SU-DHL-6 (cell line): Measurements from ENCODE around the gene ASTN2.

Experiments used
- H2AFZ ChIP-seq: fragments of 200-600 bp; sonication (generic); 2 replicates; pipeline ENCODE4 v1.6.1; 2014; ENCODE audit warnings: low read depth, mild to moderate bottlenecking, moderate library complexity, mixed read lengths, antibody characterized with exemption, low read length; ENCODE audit not compliant: severe bottlenecking
- H3F3A ChIP-seq: fragments of 200-600 bp; shearing (Covaris generic); 2 replicates; pipeline ENCODE4 v1.6.0; 2016; ENCODE audit warnings: antibody characterized with exemption, mild to moderate bottlenecking; ENCODE audit not compliant: insufficient read depth
- H3K27ac ChIP-seq: fragments of 200-600 bp; sonication (generic); 2 replicates; pipeline ENCODE4 v1.5.1; 2016; ENCODE audit warnings: low read depth, mild to moderate bottlenecking, low read length, moderate library complexity, mixed read lengths
- H3K27me3 ChIP-seq: fragments of 200-600 bp; sonication (generic), shearing (Covaris generic); 2 replicates; pipeline ENCODE4 v1.6.0; 2014; ENCODE audit warnings: mild to moderate bottlenecking, low read length
- H3K36me3 ChIP-seq: fragments of 200-600 bp; sonication (generic); 2 replicates; pipeline ENCODE4 v1.6.1; 2014; ENCODE audit warnings: mild to moderate bottlenecking, low read length, mixed read lengths
- H3K4me2 ChIP-seq: fragments of 300-600, 200-600 bp; shearing (Covaris generic), sonication (generic); 2 replicates; pipeline ENCODE4 v1.6.0; 2014; ENCODE audit warnings: low read length, low read depth, mild to moderate bottlenecking; ENCODE audit not compliant: poor library complexity, severe bottlenecking
- H3K4me3 ChIP-seq: fragments of 200-600 bp; sonication (generic); 2 replicates; pipeline ENCODE4 v1.5.1; 2014; ENCODE audit warnings: antibody characterized with exemption, low read length, mild to moderate bottlenecking, mixed read lengths; ENCODE audit not compliant: insufficient read depth, poor library complexity, severe bottlenecking
- H3K79me2 ChIP-seq: fragments of 200-600 bp; sonication (generic); 2 replicates; pipeline ENCODE4 v1.6.1; 2014; ENCODE audit warnings: mild to moderate bottlenecking, low read length, moderate library complexity; ENCODE audit not compliant: insufficient read depth
- H3K9ac ChIP-seq: fragments of 200-600 bp; sonication (generic); 2 replicates; pipeline ENCODE4 v1.7.0; 2014; ENCODE audit warnings: mild to moderate bottlenecking, low read length
- H3K9me2 ChIP-seq: fragments of 200-600 bp; sonication (generic); replicated peaks from 2 replicates; pipeline ENCODE4 v1.6.1; 2014; ENCODE audit warnings: low read length; ENCODE audit not compliant: insufficient read depth
- H3K9me3 ChIP-seq: fragments of 200-600 bp; sonication (generic); 2 replicates; pipeline ENCODE4 v1.6.1; 2014; ENCODE audit warnings: low read length, mixed read lengths; ENCODE audit not compliant: insufficient read depth
- H4K20me1 ChIP-seq: fragments of 200-600 bp; sonication (generic); 2 replicates; pipeline ENCODE4 v1.6.1; 2014; ENCODE audit warnings: low read depth, mild to moderate bottlenecking, antibody characterized with exemption, low read length, moderate library complexity, mixed read lengths
- CTCF ChIP-seq: fragments of 200-600 bp; sonication (generic); IDR thresholded peaks from one replicate; pipeline ENCODE4 v1.5.1; 2017; ENCODE audit warnings: antibody characterized with exemption, mild to moderate bottlenecking, low read length, moderate library complexity; ENCODE audit not compliant: insufficient read depth, poor library complexity, severe bottlenecking
- EZH2phosphoT487 ChIP-seq: fragments of 200-600 bp; sonication (generic), shearing (Covaris generic); conservative IDR thresholded peaks from 2 replicates; pipeline ENCODE4 v1.6.1; 2018; ENCODE audit warnings: mild to moderate bottlenecking, antibody characterized with exemption, low read length, moderate library complexity, mixed read lengths

The ASTN2 gene

GRCh38 chr9:116873491-116873890 lies 541.4 kb downstream of the ASTN2 start:
- H3K9me2 ChIP-seq, result no peaks in the 10 kb centered on the region
- H3K27ac ChIP-seq, result no peak overlapping the region
- no peak overlapping the region for H3K9ac ChIP-seq
- no peak overlapping the region for H3K4me2 ChIP-seq
- no peak overlapping the region for H2AFZ ChIP-seq
- no peak for TF ChIP-seq EZH2phosphoT487
- no peak for TF ChIP-seq CTCF
- no peaks in the 10 kb centered on the region for H4K20me1 ChIP-seq
- H3K9me3 ChIP-seq, result peaks cover 5% of the 10 kb centered on the region; the same call in 1 of the 2 replicates
- H3K4me3 ChIP-seq, result no peak overlapping the region
- H3K79me2 ChIP-seq, result no peaks in the 10 kb centered on the region
- no peaks in the 10 kb centered on the region for H3K27me3 ChIP-seq
- H3F3A ChIP-seq, result no peaks in the 10 kb centered on the region
- H3K36me3 ChIP-seq, result no peaks in the 10 kb centered on the region

GRCh38 chr9:116870566-116870965 lies 544.3 kb downstream of the ASTN2 start:
- no peaks in the 10 kb centered on the region for H3K79me2 ChIP-seq
- H3K27me3 ChIP-seq, result no peaks in the 10 kb centered on the region
- H3K36me3 ChIP-seq, result no peaks in the 10 kb centered on the region
- H3K9me3 ChIP-seq, result no peaks in the 10 kb centered on the region
- H3K27ac ChIP-seq, result no peak overlapping the region
- TF ChIP-seq EZH2phosphoT487 (no peak), CTCF (no peak)
- H4K20me1 ChIP-seq, result no peaks in the 10 kb centered on the region
- H2AFZ ChIP-seq, result no peak overlapping the region
- no peaks in the 10 kb centered on the region for H3F3A ChIP-seq
- H3K9me2 ChIP-seq, result no peaks in the 10 kb centered on the region
- H3K4me3 ChIP-seq, result no peak overlapping the region
- no peak overlapping the region for H3K4me2 ChIP-seq
- H3K9ac ChIP-seq, result no peak overlapping the region

- Histone ChIP-seq H4K20me1 (no peaks in the 10 kb centered on the region), H3K4me2 (no peak overlapping the region), H3K79me2 (no peaks in the 10 kb centered on the region), H3K36me3 (no peaks in the 10 kb centered on the region), H3K9ac (no peak overlapping the region), H3K27me3 (no peaks in the 10 kb centered on the region), H3F3A (no peaks in the 10 kb centered on the region), H3K9me3 (no peaks in the 10 kb centered on the region), H3K27ac (no peak overlapping the region), H3K9me2 (no peaks in the 10 kb centered on the region), H3K4me3 (no peak overlapping the region), H2AFZ (no peak overlapping the region)
- no peak for TF ChIP-seq CTCF
- no peak for TF ChIP-seq EZH2phosphoT487
Measured at GRCh38 chr9:116868201-116868600, 546.7 kb downstream of the ASTN2 start.

GRCh38 chr9:116861321-116861720 lies 553.5 kb downstream of the ASTN2 start:
- H3F3A ChIP-seq, result no peaks in the 10 kb centered on the region
- H2AFZ ChIP-seq, result no peak overlapping the region
- no peaks in the 10 kb centered on the region for H3K9me2 ChIP-seq
- H3K79me2 ChIP-seq, result no peaks in the 10 kb centered on the region
- no peaks in the 10 kb centered on the region for H3K27me3 ChIP-seq
- no peaks in the 10 kb centered on the region for H3K36me3 ChIP-seq
- no peak overlapping the region for H3K4me3 ChIP-seq
- no peak overlapping the region for H3K27ac ChIP-seq
- no peaks in the 10 kb centered on the region for H3K9me3 ChIP-seq
- no peak overlapping the region for H3K4me2 ChIP-seq
- TF ChIP-seq EZH2phosphoT487 (no peak), CTCF (no peak)
- H3K9ac ChIP-seq, result no peak overlapping the region
- no peaks in the 10 kb centered on the region for H4K20me1 ChIP-seq
